NK-92 treated with Interleukin-12 subunit alpha and Interleukin-12 subunit beta, amount 100 ng/mL, for 24 hours (cell line): ENCODE data around the gene CDK14.

Experiments used
- DNase-seq: peaks from one replicate; lab custom pipeline; 2025; lab: John Stamatoyannopoulos, UW

Gene CDK14

GRCh38 chr7:91228327-91228726 lies 632.2 kb downstream of the CDK14 start:
- DNase-seq, result no peak

GRCh38 chr7:91228927-91229558 lies 632.9 kb downstream of the CDK14 start:
- DNase-seq, result no peak

- no peak for DNase-seq
Measured at GRCh38 chr7:91230100-91230499, 634.0 kb downstream of the CDK14 start.

- no peak for DNase-seq
Measured at GRCh38 chr7:91230503-91230902, 634.4 kb downstream of the CDK14 start.

GRCh38 chr7:91233212-91233611 lies 637.1 kb downstream of the CDK14 start:
- no peak for DNase-seq

GRCh38 chr7:91235211-91235832 lies 639.2 kb downstream of the CDK14 start:
- no peak for DNase-seq

- no peak for DNase-seq
Measured at GRCh38 chr7:91239171-91239604, 643.1 kb downstream of the CDK14 start.

- DNase-seq, result no peak
Measured at GRCh38 chr7:91239772-91240171, 643.7 kb downstream of the CDK14 start.

GRCh38 chr7:91240376-91240941 lies 644.3 kb downstream of the CDK14 start:
- no peak for DNase-seq

- no peak for DNase-seq
Measured at GRCh38 chr7:91242097-91242844, 646.1 kb downstream of the CDK14 start.

GRCh38 chr7:91243591-91244301 lies 647.6 kb downstream of the CDK14 start:
- no peak for DNase-seq

GRCh38 chr7:91247500-91247899 lies 651.4 kb downstream of the CDK14 start:
- no peak for DNase-seq

- DNase-seq, result no peak
Measured at GRCh38 chr7:91248996-91249395, 652.9 kb downstream of the CDK14 start.

GRCh38 chr7:91249506-91250233 lies 653.5 kb downstream of the CDK14 start:
- no peak for DNase-seq

- DNase-seq, result no peak
Measured at GRCh38 chr7:91250706-91251105, 654.6 kb downstream of the CDK14 start.

- no peak for DNase-seq
Measured at GRCh38 chr7:91251877-91252276, 655.8 kb downstream of the CDK14 start.
